Thoracic aorta (tissue), 2 donors: ENCODE measurements around the gene POLR2L. TPM values are rescaled to one million over a fixed set of nuclear protein-coding genes. Genes with fewer than 3 reads are reported as not detected.

Source experiments
- ATAC-seq: fragments of 150-250 bp; one replicate; pipeline ENCODE4 v1.8.0; 2017; ENCODE audit warnings: low read depth; ENCODE audit not compliant: insufficient number of reproducible peaks, low FRiP score
- DNase-seq: peaks from one replicate; pipeline ENCODE4 v3.0.0-alpha.2; 2020; ENCODE audit warnings: low spot score
- H3K27ac ChIP-seq, 2 donors: fragments of 200-600 bp; sonication (generic); 1 replicate in 1 of 2; 2 replicates in 1 of 2; pipeline ENCODE4 v1.5.1; 2016; ENCODE audit warnings: mild to moderate bottlenecking in 2 of 2, moderate library complexity in 2 of 2
- H3K27me3 ChIP-seq: fragments of 200-600 bp; sonication (generic); replicated peaks from 2 replicates; pipeline ENCODE4 v1.6.0; 2016; ENCODE audit warnings: mild to moderate bottlenecking; ENCODE audit not compliant: insufficient read depth
- H3K36me3 ChIP-seq: fragments of 200-600 bp; sonication (generic); one replicate; pipeline ENCODE4 v1.5.1; 2016
- H3K4me1 ChIP-seq, 2 donors: fragments of 200-600 bp; sonication (generic); 1 replicate in 1 of 2; 2 replicates in 1 of 2; pipeline versions ENCODE4 v1.5.1 to v1.6.0; 2016; ENCODE audit warnings: low read depth in 2 of 2, mild to moderate bottlenecking in 1 of 2; ENCODE audit not compliant: control insufficient read depth in 1 of 2
- H3K4me3 ChIP-seq: fragments of 200-600 bp; sonication (generic); 2 replicates; pipeline ENCODE4 v1.5.1; 2016; ENCODE audit warnings: mild to moderate bottlenecking
- H3K9me3 ChIP-seq: fragments of 200-600 bp; sonication (generic); 2 replicates; pipeline ENCODE4 v1.5.1; 2016
- CTCF ChIP-seq: fragments of 200-600 bp; sonication (generic); IDR thresholded peaks from one replicate; pipeline ENCODE4 v1.5.1; 2019; ENCODE audit warnings: antibody characterized with exemption
- total RNA-seq, 2 donors: library from RNA; depleted of rRNA; stranded (reverse); fragments of >200 nt; gene quantifications; one replicate each; pipeline versions ENCODE4 v1.1.0 to v1.2.3, GENCODE V29; 2016

The POLR2L gene
- total RNA-seq, 2 donors from 2014 or later = 20.8 to 63.0 TPM

- Histone ChIP-seq H3K4me3 (no peak overlapping the region), H3K9me3 (no peaks in the 10 kb centered on the region), H3K27me3 (peaks cover 8% of the 10 kb centered on the region), H3K27ac (no peak overlapping the region), H3K4me1 (peaks cover 10 to 23% of the 10 kb centered on the region in 2 donors), H3K36me3 (no peaks in the 10 kb centered on the region)
- DNase-seq = no peak
- no peak for ATAC-seq
- TF ChIP-seq CTCF = no peak
Observed at GRCh38 chr11:792873-793272, 49.5 kb downstream of the POLR2L start.

DNA sequence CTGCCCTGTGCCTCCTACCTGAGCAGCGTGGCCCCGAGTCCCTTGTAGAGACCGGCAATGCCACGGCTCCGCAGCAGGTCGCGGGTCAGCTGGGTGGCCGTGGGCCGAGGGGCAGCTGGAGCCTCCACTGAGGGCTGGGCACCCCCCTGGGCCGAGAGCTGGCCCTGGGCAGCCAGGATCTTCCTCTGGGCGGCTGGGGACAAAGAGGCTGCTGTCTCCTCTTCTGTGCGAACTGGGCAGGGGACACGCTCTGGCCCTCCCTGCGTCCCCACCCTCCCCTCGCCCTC, 49.9 kb downstream of the POLR2L start:
- H3K4me1 ChIP-seq = peaks cover 10 to 23% of the 10 kb centered on the region in 2 donors
- no peak overlapping the region for H3K4me3 ChIP-seq
- DNase-seq (no peak), ATAC-seq (no peak)
- peaks cover 8% of the 10 kb centered on the region for H3K27me3 ChIP-seq
- H3K9me3 ChIP-seq = no peaks in the 10 kb centered on the region
- no peak overlapping the region for H3K27ac ChIP-seq
- H3K36me3 ChIP-seq = no peaks in the 10 kb centered on the region
- TF ChIP-seq CTCF = no peak

DNA sequence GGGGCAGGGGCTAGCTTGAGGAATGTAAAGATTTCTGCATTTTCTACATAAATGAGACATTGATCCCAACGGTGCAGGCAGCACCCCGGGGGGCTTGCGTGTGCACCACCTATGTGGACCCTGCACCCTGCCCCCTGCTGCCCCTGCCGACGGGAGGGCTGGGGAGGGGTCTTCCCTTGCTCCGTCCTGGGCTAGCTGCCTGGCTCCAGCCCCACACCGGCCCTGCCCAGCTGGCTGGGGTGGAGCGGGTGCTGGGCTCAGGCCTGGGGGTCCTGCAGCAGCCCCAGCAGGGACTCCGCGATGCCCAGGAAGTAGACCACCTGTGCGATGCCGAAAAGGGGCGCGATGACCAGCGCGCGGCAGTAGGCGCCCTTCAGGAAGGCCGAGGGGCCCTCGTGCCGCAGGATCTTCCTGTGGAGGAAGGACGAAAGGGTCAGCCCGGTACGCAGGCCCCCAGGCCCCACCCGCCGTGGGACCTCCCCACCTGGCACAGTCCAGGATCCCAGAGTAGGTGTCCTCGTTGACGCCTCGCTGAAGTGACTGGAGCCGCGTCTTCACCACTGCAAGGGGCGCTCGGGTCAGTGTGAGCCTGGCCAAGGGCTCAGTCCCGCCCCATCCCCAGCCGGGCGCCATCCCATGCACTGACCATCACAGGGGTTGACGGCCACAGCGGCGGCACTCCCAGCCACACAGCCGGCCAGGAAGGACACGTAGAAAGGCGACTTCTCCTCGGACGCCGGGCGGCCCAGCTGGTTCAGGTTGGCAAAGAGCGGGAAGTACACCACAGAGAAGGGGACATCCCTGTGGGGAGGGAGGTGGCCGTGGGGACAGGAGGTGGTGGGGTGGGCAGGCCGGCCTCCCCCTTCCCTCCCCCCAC, 50.4 kb downstream of the POLR2L start:
- Histone ChIP-seq H3K4me3 (no peak overlapping the region), H3K27ac (no peak overlapping the region), H3K36me3 (no peaks in the 10 kb centered on the region), H3K4me1 (peaks cover 9 to 21% of the 10 kb centered on the region in 2 donors), H3K9me3 (no peaks in the 10 kb centered on the region), H3K27me3 (peaks cover 8% of the 10 kb centered on the region)
- ATAC-seq = no peak
- no peak for DNase-seq
- no peak for TF ChIP-seq CTCF

DNA sequence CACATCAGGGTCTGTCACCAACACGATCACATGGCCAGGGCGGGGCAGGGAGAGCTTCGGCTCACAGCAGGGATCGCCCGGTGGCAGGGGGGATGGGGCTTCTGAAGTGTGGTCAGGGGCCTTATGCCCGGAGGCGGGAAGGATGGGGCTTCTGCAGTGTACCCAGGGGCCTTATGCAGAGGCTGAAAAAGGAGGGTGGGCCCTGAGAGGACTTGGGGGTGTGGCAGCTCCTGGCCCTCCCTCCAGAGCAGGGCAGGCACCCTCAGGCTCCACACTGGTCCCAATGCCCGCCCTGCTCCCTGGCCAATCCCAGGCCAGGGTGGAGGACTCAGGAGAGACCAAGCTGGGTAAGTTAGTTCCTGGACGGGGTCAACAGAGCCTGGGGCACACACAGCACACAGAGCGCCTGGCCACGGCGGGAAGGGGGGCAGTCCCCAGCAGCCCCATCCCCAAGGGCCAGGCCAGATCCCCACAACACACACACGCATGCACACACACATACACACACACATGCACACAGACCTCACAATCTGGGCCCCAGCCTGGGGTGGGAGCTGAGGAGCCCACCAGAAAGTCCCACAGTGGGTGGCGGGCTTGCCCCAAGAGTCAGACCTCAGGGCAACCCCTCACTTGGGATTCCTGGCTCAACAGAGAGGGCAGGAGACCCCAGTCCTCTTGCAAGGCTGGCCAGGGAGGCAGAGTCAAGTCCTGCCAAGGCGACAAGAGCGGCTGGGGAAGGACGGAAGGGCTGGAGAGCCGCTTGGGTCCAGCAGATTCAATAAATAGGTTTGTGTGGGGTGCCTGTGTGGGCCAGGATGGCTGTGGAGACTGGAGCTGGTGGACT, 51.4 kb downstream of the POLR2L start:
- Histone ChIP-seq H3K27me3 (peaks cover 8% of the 10 kb centered on the region), H3K4me1 (peaks cover 3 to 14% of the 10 kb centered on the region in 2 donors), H3K27ac (no peak overlapping the region), H3K4me3 (no peak overlapping the region), H3K36me3 (no peaks in the 10 kb centered on the region), H3K9me3 (no peaks in the 10 kb centered on the region)
- DNase-seq (no peak), ATAC-seq (no peak)
- no peak for TF ChIP-seq CTCF

GRCh38 chr11:789943-790342, 52.4 kb downstream of the POLR2L start, which contains the start of gene CEND1:
CEND1 (minus strand) TSS chr11:790090; CDS start chr11:788576, 1,514 bp downstream.
- DNase-seq = no peak

More at GRCh38 chr11:789943-790342, 52.4 kb downstream of the POLR2L start, which contains the start of gene CEND1:
- H3K4me3 ChIP-seq = no peak within 1 kb of the TSS
- no peak for ATAC-seq
- no peaks in the 10 kb centered on the region for H3K36me3 ChIP-seq
- H3K27ac ChIP-seq = no peak within 1 kb of the TSS
- no peaks in the 10 kb centered on the region for H3K9me3 ChIP-seq
- H3K27me3 ChIP-seq = peaks cover 8% of the 10 kb centered on the region
- TF ChIP-seq CTCF = no peak
- peaks cover 0 to 4% of the 10 kb centered on the region in 2 donors for H3K4me1 ChIP-seq
